Peyer's patch (tissue), 4 donors: ENCODE results near the gene GPATCH11. TPM values are rescaled to one million over a fixed set of nuclear protein-coding genes. Genes with fewer than 3 reads are reported as not detected.

Source experiments
- DNase-seq, 3 donors: peaks; one replicate each; pipeline ENCODE4 v3.0.0-alpha.2; 2017 to 2019
- H3K27ac ChIP-seq, 4 donors: fragments of 200-600 bp; sonication (generic); one replicate each; pipeline ENCODE4 v1.5.1; 2016 to 2019
- H3K27me3 ChIP-seq, 2 donors: fragments of 200-600 bp; sonication (generic); one replicate each; pipeline ENCODE4 v1.5.1; 2019
- H3K36me3 ChIP-seq, 3 donors: fragments of 200-600 bp; sonication (generic); one replicate each; pipeline ENCODE4 v1.5.1; 2016 to 2019
- H3K4me1 ChIP-seq, 4 donors: fragments of 200-600 bp; sonication (generic); one replicate each; pipeline ENCODE4 v1.5.1; 2016 to 2019
- H3K4me3 ChIP-seq, 4 donors: fragments of 200-600 bp; sonication (generic); 1 replicate in 3 of 4; 2 replicates in 1 of 4; pipeline ENCODE4 v1.5.1; 2016 to 2019; ENCODE audit warnings: mild to moderate bottlenecking in 1 of 4
- H3K9me3 ChIP-seq, 4 donors: fragments of 200-600 bp; sonication (generic); one replicate each; pipeline ENCODE4 v1.5.1; 2016 to 2019; ENCODE audit warnings: mild to moderate bottlenecking in 1 of 4
- POLR2A ChIP-seq, 2 donors: fragments of 450-650 bp; IDR thresholded peaks; one replicate each; pipeline ENCODE4 v1.5.1; 2017; ENCODE audit warnings: antibody characterized with exemption in 2 of 2, mild to moderate bottlenecking in 2 of 2, moderate library complexity in 2 of 2
- total RNA-seq, 4 donors: library from RNA; depleted of rRNA; stranded (reverse); fragments of >200 nt; gene quantifications; one replicate each; pipeline ENCODE4 v1.1.0, GENCODE V29; 2016
- TF ChIP-seq, protein P1 (sequence below), 6 experiments: fragments of 450-650 bp in 4 of 6; fragments of 200-600 bp in 2 of 6; sonication (generic) in 1 of 6; IDR thresholded peaks; one replicate each; pipeline ENCODE4 v1.5.1; 2017 to 2019; ENCODE audit warnings: antibody characterized with exemption in 6 of 6, mild to moderate bottlenecking in 3 of 6, moderate library complexity in 1 of 6

GPATCH11 gene
- total RNA-seq, 4 donors from 2014 or later: 3.7 to 9.9 (median 5.9) TPM

DNA sequence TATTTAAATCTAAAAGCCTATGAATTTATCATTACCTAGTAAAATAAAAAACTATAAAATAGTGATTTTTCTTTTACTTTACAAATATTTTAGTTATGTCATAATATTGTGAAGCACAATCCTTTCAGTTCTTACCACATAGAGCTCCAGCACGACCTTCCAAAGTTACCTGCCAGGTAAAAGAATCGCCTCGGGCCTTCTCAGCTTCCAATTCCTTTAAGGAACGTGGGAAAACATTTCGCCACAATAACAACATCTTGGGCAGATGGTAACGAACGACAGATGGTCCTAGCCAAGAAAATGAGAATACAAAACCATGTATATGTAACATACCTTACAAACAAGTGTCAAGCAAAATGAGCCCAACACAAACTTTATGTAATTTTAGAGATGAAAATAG lies 23.9 kb upstream of the GPATCH11 start:
- no peak for DNase-seq
- Histone ChIP-seq H3K27ac (no peak overlapping the region), H3K4me1 (no peaks in the 10 kb centered on the region), H3K36me3 (peaks cover 2 to 96% (median 3%) of the 10 kb centered on the region in 3 donors), H3K4me3 (no peak overlapping the region), H3K9me3 (no peaks in the 10 kb centered on the region), H3K27me3 (no peaks in the 10 kb centered on the region)
- no peak for TF ChIP-seq POLR2A (IDR thresholded peaks at IDR 0.05)
- TF ChIP-seq, protein P1, sequence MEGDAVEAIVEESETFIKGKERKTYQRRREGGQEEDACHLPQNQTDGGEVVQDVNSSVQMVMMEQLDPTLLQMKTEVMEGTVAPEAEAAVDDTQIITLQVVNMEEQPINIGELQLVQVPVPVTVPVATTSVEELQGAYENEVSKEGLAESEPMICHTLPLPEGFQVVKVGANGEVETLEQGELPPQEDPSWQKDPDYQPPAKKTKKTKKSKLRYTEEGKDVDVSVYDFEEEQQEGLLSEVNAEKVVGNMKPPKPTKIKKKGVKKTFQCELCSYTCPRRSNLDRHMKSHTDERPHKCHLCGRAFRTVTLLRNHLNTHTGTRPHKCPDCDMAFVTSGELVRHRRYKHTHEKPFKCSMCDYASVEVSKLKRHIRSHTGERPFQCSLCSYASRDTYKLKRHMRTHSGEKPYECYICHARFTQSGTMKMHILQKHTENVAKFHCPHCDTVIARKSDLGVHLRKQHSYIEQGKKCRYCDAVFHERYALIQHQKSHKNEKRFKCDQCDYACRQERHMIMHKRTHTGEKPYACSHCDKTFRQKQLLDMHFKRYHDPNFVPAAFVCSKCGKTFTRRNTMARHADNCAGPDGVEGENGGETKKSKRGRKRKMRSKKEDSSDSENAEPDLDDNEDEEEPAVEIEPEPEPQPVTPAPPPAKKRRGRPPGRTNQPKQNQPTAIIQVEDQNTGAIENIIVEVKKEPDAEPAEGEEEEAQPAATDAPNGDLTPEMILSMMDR (IDR thresholded peaks at IDR 0.05): no peak

DNA sequence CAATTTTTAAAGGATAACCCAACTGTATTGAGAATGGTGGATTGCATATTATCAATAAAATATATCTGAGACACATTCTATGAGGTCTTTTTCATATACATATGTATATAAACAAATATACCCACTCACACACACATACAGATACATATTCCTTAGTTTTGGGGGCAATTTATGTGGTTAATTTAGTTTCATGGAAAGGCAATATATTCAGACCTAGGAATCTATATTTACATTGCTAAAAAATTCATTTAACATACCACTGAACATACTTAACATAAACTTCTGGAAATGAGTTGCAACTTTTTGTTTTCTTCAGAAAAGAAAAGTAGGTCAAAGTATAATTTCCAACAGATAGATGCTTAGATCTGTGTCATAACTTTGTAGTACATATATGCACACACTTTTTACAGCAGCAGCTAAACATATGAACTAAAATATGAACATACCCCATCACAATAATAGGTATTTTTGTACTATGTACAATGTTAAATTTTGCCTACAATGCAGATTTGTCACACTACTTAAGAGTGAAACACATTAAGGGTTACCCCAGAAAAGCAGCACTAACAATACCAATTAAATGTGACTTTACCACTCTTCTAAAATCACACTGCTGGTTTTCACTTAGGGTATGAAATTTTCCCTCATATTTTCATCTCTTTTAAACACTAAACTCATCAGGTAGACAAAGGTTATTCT lies 23.2 kb upstream of the GPATCH11 start:
- Histone ChIP-seq H3K36me3 (peaks cover 2 to 96% (median 3%) of the 10 kb centered on the region in 3 donors), H3K27ac (no peak overlapping the region), H3K4me3 (no peak overlapping the region), H3K4me1 (no peaks in the 10 kb centered on the region), H3K9me3 (no peaks in the 10 kb centered on the region), H3K27me3 (no peaks in the 10 kb centered on the region)
- no peak for DNase-seq
- TF ChIP-seq, protein P1 (IDR thresholded peaks at IDR 0.05): no peak

DNA sequence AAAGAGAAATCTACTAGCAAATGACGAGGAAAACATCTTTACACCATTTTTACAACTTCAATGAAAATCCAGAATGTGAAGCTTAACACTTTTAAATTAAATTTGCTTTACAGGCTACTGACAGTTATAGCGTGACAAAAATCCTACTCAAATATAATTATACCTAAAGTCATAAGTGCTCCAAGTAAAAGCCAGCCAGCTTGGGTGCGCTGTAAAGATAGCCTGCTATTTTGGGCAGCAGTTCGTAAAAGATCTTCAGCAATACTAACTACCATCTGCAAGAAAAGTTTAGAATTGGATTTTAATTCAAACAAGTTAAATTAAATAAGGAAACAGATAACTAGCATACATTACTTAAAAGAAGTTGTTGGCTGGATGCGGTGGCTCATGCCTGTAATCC lies 22.5 kb upstream of the GPATCH11 start:
- Histone ChIP-seq H3K36me3 (peaks cover 2 to 95% (median 3%) of the 10 kb centered on the region in 3 donors), H3K4me1 (no peaks in the 10 kb centered on the region), H3K9me3 (no peaks in the 10 kb centered on the region), H3K27me3 (no peaks in the 10 kb centered on the region), H3K4me3 (no peak overlapping the region), H3K27ac (no peak overlapping the region)
- TF ChIP-seq POLR2A (IDR thresholded peaks at IDR 0.05): no peak
- TF ChIP-seq, protein P1 (IDR thresholded peaks at IDR 0.05): no peak
- DNase-seq: no peak

GRCh38 chr2:37068686-37069085 lies 15.6 kb upstream of the GPATCH11 start:
- no peak overlapping the region for H3K27ac ChIP-seq
- no peak for DNase-seq
- H3K36me3 ChIP-seq: peaks cover 0 to 82% (median 3%) of the 10 kb centered on the region in 3 donors
- no peaks in the 10 kb centered on the region for H3K4me1 ChIP-seq
- H3K4me3 ChIP-seq: no peak overlapping the region
- H3K27me3 ChIP-seq: no peaks in the 10 kb centered on the region
- no peak for TF ChIP-seq POLR2A (IDR thresholded peaks at IDR 0.05)
- TF ChIP-seq, protein P1 (IDR thresholded peaks at IDR 0.05): no peak
- H3K9me3 ChIP-seq: no peaks in the 10 kb centered on the region

DNA sequence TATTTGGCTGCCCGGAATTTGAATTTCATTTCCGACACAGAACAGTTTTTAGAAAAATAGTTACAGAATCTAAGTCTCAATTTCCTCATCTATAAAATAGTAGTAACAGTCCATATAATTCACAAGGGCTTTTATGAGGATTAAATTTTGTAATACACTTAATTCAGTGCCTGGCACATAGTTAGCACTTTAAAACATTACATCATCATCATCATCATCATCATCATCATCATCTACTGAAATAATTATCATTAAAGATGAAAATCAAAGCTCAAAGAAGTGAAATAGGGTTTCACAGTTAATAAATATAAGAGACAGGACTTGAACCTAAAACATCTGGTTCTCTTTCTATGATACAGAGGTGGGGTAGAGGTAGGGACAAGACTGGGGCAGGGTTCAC lies 13.4 kb upstream of the GPATCH11 start:
- Histone ChIP-seq H3K4me1 (no peaks in the 10 kb centered on the region), H3K9me3 (no peaks in the 10 kb centered on the region), H3K36me3 (peaks cover 0 to 73% (median 0%) of the 10 kb centered on the region in 3 donors), H3K4me3 (no peak overlapping the region), H3K27ac (no peak overlapping the region), H3K27me3 (no peaks in the 10 kb centered on the region)
- DNase-seq: no peak
- no peak for TF ChIP-seq POLR2A (IDR thresholded peaks at IDR 0.05)
- TF ChIP-seq, protein P1 (IDR thresholded peaks at IDR 0.05): no peak
